ENCODE data around the gene MACROD2. TPM values are rescaled to one million over a fixed set of nuclear protein-coding genes. Genes with fewer than 3 reads are reported as not detected.

The MACROD2 gene
- total RNA-seq, 1 donor from 2014 or later: 0.46 TPM

DNA sequence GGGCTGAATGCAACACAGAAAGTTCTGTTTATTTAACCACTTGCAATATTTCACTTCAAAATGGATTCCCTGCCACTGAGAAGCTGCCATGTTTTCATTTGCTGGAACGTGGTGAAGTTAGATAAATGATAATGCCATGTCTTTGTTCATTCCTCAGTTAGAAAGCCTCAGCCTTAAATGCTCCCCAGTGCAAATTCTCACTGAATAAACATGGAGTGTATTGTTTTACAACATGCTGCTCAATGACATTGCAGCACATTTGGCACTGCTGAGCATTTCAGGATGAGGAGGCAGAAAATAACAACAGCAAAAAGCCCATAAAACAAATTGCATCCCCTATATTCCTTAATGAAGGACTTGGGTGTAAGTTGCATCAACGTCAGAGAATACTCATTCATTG lies 1255.9 kb downstream of the MACROD2 start:
- no peak for DNase-seq (ENCODE audit: low read depth, low spot score)

DNA sequence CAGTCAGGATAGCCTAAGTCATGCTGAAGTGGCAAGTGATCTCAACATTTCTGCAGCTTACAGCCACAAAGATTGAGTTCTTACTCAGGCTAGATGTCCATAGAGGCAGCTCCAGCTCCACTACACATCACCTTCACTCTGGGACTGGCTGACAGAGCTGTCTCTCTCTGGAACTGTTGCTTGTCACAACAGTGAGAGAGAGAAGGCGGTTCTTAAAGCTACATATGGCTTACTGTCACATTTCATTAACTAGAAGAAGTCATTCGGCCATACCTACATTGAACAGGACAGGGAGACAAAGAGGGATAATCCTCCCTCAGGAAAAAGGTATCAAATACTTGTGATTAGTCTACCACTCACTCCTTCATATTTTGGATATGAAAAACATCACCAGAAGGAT lies 1257.0 kb downstream of the MACROD2 start:
- DNase-seq (ENCODE audit: low read depth, low spot score): no peak

DNA sequence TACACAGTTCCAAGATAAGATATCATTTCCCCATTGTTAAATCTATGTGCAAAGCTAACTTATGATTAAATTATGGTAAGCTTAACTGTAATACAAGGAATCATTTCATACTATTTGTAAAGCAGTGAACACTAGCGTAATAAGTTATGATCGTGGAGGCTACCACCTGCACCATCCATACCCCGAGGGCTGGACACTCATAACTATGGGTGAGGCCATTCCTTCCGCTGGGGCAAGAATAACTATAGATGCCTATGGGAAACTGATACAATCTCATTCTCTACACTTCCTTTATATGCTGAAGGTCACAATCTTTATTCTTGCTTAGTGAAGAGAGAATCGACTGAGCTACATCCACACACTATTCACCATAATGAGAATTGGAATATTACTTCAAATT lies 1258.1 kb downstream of the MACROD2 start:
- no peak for DNase-seq (ENCODE audit: low read depth, low spot score)

DNA sequence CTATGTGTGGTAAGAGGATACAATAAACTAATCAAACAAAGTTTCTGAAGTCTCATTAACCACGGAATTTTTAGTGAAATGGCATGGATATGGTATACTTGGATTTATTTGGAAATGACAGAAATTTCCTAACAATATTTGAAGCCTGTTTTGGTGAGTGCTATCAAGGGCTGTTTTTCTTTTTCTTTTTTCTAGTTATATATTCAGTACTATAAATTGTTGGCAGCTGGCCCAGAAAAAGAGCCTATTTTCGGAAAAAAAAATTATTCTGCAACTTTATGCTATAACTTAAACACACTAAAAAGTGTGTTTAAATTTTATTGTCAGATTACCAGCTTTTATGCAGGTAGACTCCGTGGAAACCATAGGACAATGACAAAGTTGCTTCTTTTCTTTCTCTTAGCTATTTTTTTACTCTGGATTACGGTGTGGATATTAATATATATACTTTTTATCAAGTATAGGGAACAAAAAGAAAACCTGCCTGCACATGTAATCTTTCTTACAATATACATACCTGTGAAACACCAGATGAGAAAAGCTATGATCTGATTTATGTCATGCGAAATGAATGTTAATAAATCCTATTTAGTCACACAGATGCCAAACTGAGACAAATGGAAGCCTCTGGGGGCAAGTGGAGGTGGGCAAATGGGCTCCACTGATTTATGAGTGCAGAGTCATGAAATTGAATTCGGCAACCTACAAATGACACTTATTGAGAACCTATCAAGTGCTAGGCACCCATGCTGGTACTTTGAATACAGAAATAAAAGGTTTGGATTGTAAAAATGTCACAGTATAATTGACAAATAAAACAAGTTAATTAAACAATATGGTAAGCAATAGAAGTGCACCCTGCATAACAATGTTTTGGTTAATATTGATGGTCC lies 1261.6 kb downstream of the MACROD2 start:
- no peak for DNase-seq (ENCODE audit: low read depth, low spot score)

DNA sequence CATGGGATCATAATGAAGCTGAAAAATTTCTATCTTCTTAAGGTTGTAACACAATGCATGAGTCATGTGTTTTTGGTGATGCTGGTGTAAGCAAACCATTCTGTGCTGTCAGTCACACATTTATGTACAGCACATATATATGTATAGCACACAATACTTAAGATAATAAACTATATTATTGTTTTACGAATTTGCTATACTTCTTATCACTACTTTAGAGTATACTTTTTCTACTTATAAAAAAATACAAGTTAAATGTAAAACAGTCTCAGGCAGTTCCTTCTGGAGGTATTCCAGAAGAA lies 1262.2 kb downstream of the MACROD2 start:
- no peak for DNase-seq (ENCODE audit: low read depth, low spot score)

DNA sequence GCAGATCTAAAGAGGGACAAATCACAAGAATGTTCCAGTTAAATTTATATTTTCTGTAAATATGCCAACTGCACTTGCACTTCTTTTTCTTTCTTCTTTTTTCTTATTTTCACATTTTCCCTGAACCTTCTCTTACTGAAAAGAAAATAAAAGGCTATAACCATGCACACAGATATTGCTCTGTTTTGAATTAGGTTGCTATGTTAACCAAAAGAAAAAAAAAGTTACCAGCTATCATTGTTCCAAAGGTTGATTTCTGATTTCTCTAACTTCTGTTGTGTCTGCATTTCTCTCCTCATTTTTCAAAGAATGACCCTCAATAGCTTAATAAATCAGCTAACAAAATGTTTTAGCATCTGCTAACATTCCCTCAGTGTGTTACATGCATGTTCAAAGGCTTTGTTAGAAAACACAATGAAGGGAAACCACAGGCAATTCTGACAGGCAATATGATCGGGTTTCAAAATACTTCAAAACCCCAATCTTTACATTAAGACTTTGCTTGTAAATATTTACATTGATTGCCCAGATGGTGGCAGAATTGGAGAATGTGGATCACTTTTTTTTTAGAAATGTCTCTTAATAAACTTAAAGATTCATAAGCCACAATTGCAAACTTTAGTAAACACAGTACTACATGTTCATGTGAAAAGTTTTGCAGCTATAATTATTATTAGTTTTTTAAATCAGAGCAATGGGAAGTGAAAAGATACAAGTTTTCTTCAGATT lies 1270.4 kb downstream of the MACROD2 start:
- DNase-seq (ENCODE audit: low read depth, low spot score): no peak

DNA sequence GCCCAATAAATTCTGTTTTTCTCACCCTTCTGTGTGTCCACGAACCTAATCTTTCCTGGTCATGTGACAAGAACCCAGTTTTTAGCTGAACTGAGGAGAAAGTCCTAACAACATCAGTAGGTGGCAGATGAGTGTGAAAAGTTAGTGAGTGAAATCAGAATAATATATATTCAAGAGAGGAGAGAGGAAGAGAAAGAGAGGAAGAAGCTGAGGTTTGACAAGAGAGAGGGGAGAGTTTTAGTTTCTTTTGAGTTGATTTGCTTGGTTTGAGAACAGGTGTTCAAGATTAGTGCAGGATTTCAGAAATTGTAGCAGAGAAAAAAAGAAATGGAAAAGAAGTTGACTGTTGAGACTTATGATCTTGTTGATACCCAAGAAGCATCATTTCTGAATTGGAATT lies 1272.6 kb downstream of the MACROD2 start:
- DNase-seq (ENCODE audit: low read depth, low spot score): no peak

DNA sequence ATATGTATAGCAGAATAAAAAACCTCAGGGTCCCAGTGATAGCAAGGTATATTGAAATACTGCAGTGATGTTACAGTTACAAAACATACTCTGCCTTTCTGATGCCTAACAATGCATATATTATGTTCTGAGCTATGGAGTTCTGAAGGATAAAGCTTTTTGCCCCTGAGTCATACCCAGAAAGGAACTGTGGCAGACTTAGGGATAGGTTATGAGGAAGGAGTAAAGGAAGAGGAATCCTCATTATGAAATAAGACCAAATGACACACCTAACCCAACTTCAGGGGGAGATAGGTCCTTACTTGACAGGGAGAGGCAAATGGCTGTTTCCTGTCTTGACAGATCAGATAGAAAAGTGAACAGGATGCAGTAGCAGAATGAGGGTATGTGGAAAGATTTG lies 1282.7 kb downstream of the MACROD2 start:
- no peak for DNase-seq (ENCODE audit: low read depth, low spot score)

DNA sequence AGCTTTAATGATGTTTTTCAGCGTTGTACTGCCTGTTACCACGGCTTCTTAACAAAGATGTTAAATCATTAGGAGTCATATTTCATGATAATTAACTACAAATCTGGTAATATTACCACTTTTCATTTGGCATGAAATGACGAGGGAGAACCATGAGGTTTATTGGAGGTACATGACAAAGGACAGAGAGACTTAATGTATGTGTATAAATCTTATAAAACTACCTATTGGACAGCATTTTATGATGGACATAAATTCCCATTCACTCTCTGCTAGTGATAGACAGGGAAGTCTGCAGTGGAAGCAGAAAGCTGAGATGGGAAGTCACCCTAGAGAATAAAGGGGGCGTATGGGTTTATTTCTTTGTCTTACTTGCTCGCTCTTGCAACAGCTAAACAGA lies 1292.0 kb downstream of the MACROD2 start:
- no peak for DNase-seq (ENCODE audit: low read depth, low spot score)

DNA sequence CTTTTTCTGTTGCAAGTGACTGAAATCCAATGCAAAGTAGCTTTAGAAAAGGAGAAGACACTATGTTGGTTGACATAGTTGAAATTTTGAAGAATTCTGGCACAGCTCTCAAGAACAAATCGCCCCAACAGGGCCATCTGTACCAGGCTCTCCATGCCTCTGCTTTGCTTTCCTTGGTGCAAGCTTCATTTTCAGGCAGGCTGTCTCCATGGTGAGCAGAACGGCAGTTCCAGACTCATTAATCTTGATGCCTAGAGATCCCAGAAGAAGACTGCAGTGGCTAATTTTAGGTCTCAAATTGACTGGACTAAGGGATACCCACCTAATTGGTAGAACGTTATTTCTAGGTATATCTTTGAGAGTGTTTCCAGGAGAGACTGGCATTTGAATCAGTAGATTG lies 1292.8 kb downstream of the MACROD2 start:
- no peak for DNase-seq (ENCODE audit: low read depth, low spot score)

DNA sequence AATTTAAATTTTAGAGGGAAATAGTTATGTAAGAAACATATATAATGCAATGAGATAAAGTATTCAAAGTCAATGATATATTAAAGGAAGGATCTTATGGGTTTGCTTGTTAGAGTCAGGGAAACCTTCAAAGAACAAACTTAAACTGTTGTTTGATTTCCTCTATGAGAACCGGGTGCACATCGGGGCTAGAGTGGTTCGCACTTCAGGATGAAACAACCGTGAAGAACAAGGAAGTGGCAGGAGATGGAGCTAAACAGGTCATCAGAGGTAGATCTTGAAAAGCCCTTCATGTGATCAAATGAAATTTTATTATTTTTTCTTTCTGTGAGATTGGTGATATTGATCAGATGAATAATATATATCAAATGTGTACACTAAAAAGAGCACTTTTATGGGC lies 1294.0 kb downstream of the MACROD2 start:
- DNase-seq (ENCODE audit: low read depth, low spot score): no peak

DNA sequence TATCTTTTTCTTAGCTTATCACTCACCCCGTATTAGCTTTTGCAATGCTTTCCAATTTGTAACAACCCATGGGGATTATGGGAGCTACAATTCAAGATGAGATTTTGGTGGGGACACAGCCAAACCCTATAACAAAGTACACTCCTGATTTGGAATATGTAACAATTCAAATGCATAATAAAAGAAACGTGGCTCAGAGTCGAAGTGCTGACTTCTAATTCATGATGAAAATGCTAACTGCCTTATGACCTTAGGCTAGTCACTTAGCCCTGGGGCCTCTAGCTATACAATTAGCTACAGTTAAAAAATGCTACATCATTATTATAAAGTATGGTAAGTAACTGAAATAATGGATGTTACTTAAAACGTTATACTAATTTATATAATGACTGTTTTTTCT lies 1297.1 kb downstream of the MACROD2 start:
- no peak for DNase-seq (ENCODE audit: low read depth, low spot score)

DNA sequence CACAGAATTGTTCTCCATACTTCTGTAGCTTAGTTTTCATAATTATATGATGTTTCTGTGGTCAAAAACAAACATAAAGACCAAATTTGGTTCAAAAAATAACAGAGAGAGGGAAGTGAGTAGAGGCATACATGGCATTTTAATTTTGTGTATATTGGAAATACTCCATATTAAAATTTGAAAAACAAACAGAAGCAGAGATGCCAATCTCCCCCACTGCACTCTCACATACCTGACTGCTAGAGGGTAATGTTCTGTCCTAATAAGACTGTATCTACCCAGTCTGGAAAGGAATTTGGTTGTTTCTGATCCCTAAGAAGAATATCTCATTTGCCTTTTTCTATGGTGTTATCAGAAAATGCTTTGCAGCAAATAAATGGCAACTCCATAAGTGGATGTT lies 1301.1 kb downstream of the MACROD2 start:
- DNase-seq (ENCODE audit: low read depth, low spot score): no peak

DNA sequence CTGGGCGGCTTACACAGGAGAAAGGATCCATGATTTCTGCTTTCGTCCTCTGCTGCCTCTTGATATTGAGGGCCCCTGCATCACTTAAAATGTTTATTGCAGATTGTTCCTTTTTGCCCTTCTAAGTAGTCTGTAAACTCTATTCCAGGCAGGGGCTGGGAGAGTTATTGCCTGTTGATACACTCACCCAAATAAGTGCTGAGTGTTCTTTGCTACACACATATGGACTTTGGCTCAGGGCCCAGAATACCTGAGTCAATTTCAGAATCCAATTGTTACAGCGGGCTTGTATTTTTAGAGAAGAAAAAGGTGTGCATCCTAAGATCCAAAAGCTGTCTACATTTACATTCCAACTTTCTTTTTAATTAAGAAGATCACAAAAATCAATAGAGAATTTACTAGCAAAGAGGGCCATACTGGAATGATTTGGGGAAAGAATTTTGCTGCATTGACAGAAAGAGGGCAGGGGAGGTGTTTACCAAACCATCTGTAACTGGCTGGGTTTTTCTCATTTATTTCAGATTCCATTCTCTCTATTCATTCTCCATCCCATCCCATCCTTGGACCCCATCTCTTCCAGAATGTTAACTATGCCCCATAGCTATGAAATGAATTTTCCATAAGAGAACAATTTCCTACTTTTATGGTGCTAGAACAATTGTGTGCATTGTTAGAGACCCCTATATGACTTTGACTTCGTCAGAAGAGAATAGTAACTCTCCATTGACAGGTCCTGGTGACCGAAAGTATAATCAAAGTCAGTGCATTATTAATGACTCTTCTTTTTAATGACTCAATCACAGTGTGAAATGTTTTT lies 1302.0 kb downstream of the MACROD2 start:
- no peak for DNase-seq (ENCODE audit: low read depth, low spot score)

DNA sequence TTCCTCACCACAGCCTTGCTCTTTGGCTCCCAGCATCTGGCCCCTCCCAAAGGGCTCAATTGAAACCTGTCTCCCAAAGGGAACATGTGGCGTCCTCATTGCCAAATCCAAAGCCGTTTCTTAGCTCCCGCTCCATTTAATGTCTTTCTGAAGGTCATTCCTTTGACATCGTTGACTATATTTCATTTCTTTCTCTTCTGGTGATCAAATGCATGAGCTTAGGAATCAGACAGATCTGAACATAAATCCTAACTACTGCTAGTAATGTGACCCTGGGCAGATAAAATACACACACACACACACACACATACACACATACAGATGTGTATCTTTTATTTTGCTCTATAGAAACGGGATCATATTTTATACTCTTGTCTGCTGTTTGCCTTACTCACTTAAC lies 1306.8 kb downstream of the MACROD2 start:
- no peak for DNase-seq (ENCODE audit: low read depth, low spot score)

DNA sequence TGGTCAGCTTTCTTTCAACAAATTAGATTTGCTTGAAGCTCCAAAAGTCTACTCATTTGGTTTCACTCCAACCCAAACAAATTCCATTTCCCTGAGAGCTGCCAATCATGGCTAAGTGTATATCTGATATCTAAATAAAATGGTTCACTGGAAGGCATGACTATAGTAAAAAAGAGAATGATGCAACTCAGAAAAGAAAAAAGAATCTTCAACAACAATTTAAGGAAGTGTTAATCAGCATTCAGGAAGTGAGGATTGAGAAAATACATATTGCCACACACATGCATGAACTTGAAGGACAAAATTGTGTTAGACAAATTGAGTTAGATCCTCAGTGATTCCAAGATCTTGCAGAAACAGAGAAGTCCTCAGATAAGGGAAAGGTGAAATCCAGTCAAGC lies 1315.0 kb downstream of the MACROD2 start:
- no peak for DNase-seq (ENCODE audit: low read depth, low spot score)

DNA sequence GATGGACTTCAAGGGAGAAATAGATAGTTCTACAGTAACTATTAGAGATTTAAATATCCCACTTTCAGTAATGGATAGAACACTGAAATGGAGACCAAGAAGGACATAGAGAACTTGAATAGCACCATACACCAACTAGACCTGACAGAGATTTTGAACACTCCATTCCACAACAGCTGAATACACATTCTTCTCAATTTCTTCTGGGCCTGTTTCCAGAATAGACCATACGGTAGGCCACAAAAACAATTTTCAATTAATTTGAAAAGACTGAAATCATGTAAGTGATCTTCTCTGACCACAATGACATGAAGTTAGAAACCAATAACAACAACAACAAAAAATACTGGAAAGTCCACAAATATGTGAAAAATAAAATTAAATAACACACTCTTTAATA lies 1321.2 kb downstream of the MACROD2 start:
- no peak for DNase-seq (ENCODE audit: low read depth, low spot score)

DNA sequence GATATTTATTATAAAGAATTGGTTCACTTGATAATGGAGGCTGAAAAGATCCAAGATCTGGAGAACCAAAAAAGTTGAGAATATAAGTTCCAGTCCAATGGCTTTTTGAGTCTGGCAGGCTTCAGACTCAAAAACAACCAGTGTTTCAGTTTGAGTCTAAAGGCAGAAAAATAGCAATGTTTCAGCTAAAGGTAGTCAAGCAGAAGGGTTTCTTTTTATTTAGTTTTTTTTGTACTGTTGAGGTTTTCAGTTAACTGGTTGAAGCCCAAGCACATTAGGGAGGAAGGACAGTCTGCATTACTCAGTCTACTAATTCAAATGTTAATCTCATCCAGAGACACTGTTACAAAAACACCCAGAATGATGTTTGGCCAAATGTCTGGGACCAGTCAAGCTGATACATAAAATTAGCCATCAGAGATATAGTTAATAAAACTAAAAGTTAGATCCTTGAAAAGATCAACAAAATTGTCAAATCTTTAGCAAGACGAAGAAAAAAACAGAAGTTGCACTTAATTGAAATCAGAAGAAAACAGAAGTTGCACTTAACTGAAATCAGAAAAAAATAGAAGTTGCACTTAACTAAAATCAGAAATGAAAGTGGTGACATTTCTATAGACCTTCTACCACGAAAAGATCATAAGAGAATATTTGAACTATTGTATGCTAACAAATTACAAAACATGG lies 1322.4 kb downstream of the MACROD2 start:
- no peak for DNase-seq (ENCODE audit: low read depth, low spot score)

DNA sequence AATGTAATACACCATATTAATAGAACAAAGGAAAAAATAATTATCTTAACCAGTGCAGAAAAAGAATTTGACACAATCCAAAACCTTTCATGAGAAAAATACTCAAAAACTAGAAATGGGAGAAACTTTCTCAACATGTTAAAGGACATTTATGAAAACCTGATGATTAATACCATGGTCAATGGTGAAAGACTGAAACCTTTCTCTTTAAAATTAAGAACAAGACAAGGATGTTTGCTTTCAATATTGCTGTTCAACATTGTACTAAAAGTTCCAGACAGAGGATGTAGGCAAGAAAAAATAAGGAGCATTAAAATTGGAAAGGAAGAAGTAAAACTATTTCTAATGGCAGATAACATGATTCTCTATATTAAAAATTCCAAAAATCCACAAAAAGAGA lies 1323.4 kb downstream of the MACROD2 start:
- no peak for DNase-seq (ENCODE audit: low read depth, low spot score)

DNA sequence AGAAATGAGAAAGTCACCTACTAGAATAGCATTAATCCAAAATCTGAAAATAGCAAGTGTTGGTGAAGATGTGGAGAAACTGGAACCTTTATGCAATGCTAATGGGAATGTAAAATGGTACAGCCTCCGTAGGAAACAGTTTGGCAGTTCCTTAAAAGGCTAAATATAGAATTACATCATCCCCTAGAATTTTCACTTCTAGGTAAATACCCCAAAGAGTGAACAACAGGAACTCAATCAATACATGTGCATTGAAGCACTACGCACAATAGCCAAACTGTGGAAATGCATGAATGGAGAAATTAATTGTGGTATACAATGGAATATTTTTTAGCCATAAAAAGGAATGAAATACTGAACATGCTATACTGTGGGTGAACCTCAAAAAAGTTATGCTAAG lies 1324.1 kb downstream of the MACROD2 start:
- no peak for DNase-seq (ENCODE audit: low read depth, low spot score)

DNA sequence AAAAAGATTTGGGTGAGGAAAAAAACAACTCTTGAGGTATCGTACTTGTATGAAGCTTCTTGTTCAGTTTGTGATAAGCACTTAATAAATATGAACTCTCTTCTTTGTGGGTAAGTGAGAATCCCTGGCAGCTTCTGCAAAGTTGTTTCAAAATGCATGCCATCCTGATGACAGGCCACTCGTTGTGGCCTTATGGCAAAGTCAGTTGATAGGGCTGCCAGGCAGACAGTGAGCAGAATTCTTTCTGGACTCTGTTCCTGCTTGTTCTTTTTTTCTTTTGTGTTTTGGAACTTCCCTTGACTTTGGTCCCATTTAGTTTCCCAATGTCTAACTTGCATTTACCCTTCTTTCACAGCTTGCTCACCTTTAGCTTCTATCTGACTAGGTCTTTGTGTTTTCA lies 1325.6 kb downstream of the MACROD2 start:
- DNase-seq (ENCODE audit: low read depth, low spot score): no peak

DNA sequence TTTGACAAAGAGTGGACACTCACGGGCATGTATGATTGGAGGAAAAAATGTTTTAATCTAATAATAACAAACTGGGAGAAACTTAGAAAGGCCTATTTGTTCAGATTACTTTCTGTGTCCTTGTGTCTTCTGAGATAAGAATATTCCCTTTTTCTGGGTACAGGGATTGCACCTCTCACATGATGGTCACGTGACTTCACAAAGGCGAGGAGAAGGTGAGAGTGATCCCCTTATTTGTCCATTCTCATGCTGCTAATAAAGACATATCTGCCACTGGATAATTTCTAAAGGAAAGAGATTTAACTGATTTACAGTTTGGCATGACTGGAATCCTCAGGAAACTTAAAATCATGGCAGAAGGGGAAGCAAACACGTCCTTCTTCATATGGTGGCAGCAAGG lies 1331.8 kb downstream of the MACROD2 start:
- DNase-seq (ENCODE audit: low read depth, low spot score): no peak
